GM12874 (cell line): ENCODE measurements around the gene CAP2.

Experiments used
- TF ChIP-seq, protein P1 (sequence below): IDR thresholded peaks from 2 replicates; pipeline ENCODE4 v1.5.1; 2011; ENCODE audit warnings: low read depth, mild to moderate bottlenecking, control low read depth, low read length, moderate library complexity; ENCODE audit not compliant: insufficient read depth

CAP2 gene

DNA sequence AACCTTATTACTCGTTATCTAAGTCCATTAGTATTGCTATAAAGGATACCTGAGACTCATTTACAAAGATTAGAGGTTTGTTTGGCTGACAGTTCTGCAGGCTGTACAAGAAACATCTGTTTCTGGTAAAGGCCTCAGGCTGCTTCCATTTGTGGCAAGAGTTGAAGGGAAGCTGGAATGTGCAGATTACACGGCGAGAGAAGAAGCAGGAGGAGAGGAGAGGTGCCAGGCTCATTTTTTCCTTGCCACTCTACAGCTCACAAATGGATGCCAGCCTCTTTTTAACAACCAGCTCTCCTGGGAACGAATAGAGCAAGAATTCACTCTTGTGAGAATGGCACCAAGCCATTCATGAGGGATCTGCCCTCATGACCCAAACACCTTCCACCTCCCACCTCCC is 14.7 kb downstream of the CAP2 start:
- TF ChIP-seq, protein P1, sequence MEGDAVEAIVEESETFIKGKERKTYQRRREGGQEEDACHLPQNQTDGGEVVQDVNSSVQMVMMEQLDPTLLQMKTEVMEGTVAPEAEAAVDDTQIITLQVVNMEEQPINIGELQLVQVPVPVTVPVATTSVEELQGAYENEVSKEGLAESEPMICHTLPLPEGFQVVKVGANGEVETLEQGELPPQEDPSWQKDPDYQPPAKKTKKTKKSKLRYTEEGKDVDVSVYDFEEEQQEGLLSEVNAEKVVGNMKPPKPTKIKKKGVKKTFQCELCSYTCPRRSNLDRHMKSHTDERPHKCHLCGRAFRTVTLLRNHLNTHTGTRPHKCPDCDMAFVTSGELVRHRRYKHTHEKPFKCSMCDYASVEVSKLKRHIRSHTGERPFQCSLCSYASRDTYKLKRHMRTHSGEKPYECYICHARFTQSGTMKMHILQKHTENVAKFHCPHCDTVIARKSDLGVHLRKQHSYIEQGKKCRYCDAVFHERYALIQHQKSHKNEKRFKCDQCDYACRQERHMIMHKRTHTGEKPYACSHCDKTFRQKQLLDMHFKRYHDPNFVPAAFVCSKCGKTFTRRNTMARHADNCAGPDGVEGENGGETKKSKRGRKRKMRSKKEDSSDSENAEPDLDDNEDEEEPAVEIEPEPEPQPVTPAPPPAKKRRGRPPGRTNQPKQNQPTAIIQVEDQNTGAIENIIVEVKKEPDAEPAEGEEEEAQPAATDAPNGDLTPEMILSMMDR = no peak

DNA sequence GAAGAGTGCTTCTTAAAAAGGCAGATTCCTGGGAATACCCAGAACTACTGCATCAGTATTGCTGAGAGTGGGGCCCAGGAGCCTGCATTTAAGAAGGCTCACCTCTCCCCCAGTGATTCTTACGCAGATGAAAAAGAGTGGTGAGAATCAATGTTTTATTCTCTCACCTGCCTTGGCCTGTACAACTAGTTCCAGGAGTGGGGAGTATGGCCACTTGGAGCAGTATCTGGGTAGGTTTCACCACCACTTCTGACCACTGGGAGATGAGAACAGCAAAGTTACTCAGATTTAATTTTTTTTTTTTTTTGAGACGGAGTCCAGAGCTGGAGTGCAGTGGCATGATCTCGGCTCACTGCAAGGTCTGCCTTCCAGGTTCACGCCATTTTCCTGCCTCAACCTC is 16.9 kb downstream of the CAP2 start:
- TF ChIP-seq, protein P1 = no peak

DNA sequence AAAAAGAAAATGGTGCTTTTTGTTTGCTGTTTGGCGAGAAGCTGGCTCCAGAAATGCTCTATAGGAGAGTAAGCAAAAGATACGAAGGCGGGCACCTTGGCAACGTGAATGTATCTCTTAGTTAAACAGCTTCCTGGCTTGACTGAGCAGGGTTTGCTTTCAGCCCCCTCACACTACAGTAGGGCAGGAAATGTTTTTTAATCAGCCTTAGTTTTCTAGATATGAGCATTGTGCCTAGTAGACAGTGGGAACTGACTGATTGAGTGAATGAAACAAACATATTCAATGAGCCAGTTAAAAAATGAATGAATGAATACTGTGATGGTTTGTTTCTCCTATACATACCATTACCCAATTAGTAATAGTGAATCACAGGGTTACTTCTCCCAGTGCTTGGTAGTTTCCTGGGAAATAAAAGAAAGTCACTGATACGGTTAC is 19.9 kb downstream of the CAP2 start:
- TF ChIP-seq, protein P1 = no peak

DNA sequence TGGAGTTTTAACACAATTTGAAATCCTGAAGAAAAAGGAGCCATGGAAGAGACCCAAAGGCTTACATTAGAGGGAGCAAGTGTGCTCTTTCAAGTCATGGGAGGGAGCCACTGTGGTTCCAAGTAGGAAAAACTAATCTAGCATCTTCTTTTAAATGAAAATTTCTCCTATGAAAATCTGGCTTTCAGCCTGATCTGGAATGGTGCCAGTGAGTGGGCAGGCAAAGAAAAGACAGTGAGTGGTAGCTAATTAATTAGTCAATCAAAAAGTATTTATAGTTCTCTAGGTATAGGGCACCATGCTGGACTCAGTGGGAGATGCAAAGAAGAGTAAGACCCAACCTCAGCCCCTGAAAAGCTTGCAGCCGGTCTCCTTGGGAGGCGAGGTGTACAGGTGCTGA is 21.9 kb downstream of the CAP2 start:
- TF ChIP-seq, protein P1 = no peak

DNA sequence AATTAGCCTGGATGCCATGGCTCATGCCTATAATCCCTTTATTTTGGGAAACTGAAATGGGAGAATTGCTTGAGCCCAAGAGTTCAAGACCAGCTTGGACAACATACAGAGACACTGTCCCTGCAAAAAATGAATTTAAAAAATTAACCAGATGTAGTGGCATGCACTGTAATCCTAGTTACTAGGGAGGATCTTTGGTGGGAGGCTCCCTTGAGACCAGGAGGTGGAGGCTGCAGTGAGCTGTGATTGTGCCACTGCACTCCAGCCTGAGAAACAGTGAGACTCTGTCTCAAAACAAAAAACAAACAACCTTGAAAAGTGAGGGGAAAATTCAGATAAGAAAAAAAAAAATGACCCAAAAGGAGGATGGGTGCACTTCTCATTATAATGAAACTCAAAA is 23.4 kb downstream of the CAP2 start:
- TF ChIP-seq, protein P1 = no peak

DNA sequence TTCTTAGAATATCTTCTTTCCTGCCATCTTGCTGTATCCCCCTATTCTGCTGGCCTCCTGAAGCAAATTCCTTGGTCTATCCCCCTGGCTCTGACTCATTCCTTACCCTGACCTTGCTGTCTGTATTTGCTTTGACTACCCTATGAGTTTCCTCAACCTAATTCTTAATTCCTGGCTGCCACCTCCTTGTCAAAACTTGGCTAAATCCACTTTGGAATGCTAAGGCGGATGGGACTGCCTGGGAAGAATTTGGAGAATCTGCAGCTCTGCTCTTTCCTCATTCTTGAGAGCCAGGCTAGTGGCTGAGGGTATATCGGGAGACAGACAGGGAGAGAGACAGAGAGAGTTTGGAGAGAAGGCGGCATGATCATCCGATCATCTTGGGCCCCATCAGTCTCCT is 24.4 kb downstream of the CAP2 start:
- TF ChIP-seq, protein P1 = no peak

DNA sequence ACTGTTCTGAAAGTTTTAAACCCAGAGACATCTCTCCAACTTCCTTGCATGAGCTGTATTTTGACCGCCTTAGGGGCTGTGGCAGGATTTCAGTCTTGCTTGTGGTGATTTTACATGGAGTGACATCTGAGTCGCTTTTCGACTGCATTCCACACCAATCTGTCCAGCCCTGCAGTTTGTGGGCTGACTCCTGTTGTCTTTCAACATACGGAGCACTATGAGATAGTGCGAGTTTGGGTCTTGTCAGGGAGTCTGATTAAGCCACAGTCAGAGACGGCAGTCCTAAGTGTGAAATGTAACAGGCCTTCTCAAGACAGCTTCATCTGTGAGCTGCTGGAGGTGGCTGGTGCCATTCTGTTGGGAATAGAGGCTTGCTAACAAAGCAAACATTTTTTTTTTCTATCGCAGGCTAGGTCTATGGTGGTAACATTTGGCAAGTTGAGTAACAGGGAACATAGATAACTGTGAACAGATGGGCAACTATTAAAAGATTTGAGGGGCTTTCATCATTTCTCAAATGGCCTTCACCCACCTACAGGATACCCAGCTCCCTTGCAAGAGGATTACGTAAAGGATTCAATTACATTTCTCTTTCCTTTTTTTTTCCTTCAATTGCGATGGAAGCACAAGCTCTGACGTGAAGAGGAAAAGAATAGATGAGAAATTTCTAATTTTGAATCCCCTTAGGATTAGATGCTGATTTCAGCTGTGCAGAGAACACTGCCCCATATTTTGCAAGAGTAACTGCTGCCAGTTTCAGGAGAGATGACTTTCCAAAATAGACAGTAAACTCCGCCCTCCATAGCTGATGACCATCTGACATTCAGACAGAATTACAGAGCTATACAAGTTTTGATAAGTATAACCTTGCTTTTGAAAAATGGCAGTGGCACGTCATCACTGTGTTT is 25.1 kb downstream of the CAP2 start:
- TF ChIP-seq, protein P1 = no peak
